Natural killer cell (primary cell): ENCODE results near the gene UROD. TPM values are rescaled to one million over a fixed set of nuclear protein-coding genes. Genes with fewer than 3 reads are reported as not detected.

Experiments
- ATAC-seq, 3 donors: fragments of 150-1000 bp in 2 of 3; fragments of 200-7000 bp in 1 of 3; cut with Tn5 transposase; 1 replicate in 1 of 3; 2 replicates in 2 of 3; pipeline ENCODE4 v1.10.0; 2021; ENCODE audit warnings: mild to moderate bottlenecking in 2 of 3, moderate library complexity in 2 of 3
- DNase-seq, 2 donors: peaks; one replicate each; pipeline versions ENCODE4 v3.0.0 to v3.0.0-alpha.2; 2013 to 2021; ENCODE audit warnings: mixed read lengths in 1 of 2
- H3K27ac ChIP-seq: one replicate; pipeline ENCODE4 v1.5.1; 2013; ENCODE audit warnings: mild to moderate bottlenecking, low read length
- H3K27me3 ChIP-seq: one replicate; pipeline ENCODE4 v1.6.1; 2013; ENCODE audit warnings: low read length; ENCODE audit not compliant: control insufficient read depth, insufficient read depth
- H3K36me3 ChIP-seq: one replicate; pipeline ENCODE4 v1.6.1; 2013; ENCODE audit warnings: low read length; ENCODE audit not compliant: control insufficient read depth, insufficient read depth
- H3K4me1 ChIP-seq: one replicate; pipeline ENCODE4 v1.6.1; 2013; ENCODE audit warnings: low read length; ENCODE audit not compliant: control insufficient read depth, insufficient read depth
- H3K4me3 ChIP-seq: one replicate; pipeline ENCODE4 v1.5.1; 2013; ENCODE audit warnings: low read length
- H3K9me3 ChIP-seq: one replicate; pipeline ENCODE4 v1.6.1; 2013; ENCODE audit warnings: low read length; ENCODE audit not compliant: control insufficient read depth, insufficient read depth
- H3K27ac Mint-ChIP-seq, 2 donors: one replicate each; pipeline ENCODE4 v1.8.0; 2022; ENCODE audit warnings: mild to moderate bottlenecking in 2 of 2, mixed read lengths in 2 of 2, moderate library complexity in 1 of 2
- H3K27me3 Mint-ChIP-seq, 2 donors: one replicate each; pipeline ENCODE4 v1.8.0; 2022; ENCODE audit warnings: low read depth in 2 of 2, mixed read lengths in 2 of 2
- H3K36me3 Mint-ChIP-seq: one replicate; pipeline ENCODE4 v1.8.0; 2022; ENCODE audit warnings: mixed read lengths
- H3K4me1 Mint-ChIP-seq, 2 donors: one replicate each; pipeline ENCODE4 v1.8.0; 2022; ENCODE audit warnings: mixed read lengths in 2 of 2
- H3K4me3 Mint-ChIP-seq: one replicate; pipeline ENCODE4 v1.8.0; 2022; ENCODE audit warnings: mild to moderate bottlenecking, moderate library complexity, mixed read lengths
- H3K9me3 Mint-ChIP-seq, 2 donors: one replicate each; pipeline ENCODE4 v1.8.0; 2022; ENCODE audit warnings: mixed read lengths in 2 of 2
- CTCF ChIP-seq: fragments of 200-600 bp; IDR thresholded peaks from one replicate; pipeline ENCODE4 v1.8.0; 2022; ENCODE audit warnings: antibody characterized with exemption
- WGBS: methylation state at CpG from one replicate; pipeline ENCODE4 v1.1.7; 2013; ENCODE audit warnings: missing lambda C conversion rate; ENCODE audit not compliant: insufficient coverage; 5-methylcytosine and 5-hydroxymethylcytosine counted together
- intact Hi-C: fragments of 100-400 bp; cut with micrococcal nuclease; formaldehyde crosslinking; loops from one replicate; pipeline ENCODE4 v1.14.2; 2022
- total RNA-seq, 4 donors: library from RNA; stranded (reverse); fragments of 120-200 nt in 1 of 4; gene quantifications; one replicate each; pipeline versions ENCODE4 v1.2.3 to v1.2.4, GENCODE V29; 2013 to 2022

Gene UROD
- 10 to 100 TPM; 54.5 to 65.4 (median 56.6) TPM for total RNA-seq
- 45.2 TPM for total RNA-seq (2013)

GRCh38 chr1:45011837-45012638 lies at the start of gene UROD:
UROD (plus strand) TSS chr1:45012254; CDS start chr1:45012266, 12 bp downstream.
- intact Hi-C loops = loop anchor here (1.0 to 5.0 kb wide), 5 partner anchors 26 to 488 kb away; partner anchors contain the start of genes CCDC163, EIF2B3, MMACHC and RNU5D-1
- H3K4me3 ChIP-seq = peak within 1 kb of the TSS; percentile 63
- H3K27ac ChIP-seq = peak within 1 kb of the TSS; percentile 76
- peaks cover 43 to 62% of the 10 kb centered on the region in 2 donors for H3K4me1 Mint-ChIP-seq
- WGBS = under 1% methylated on average over 21 of the region's 21 CpGs
- H3K9me3 ChIP-seq = no peaks in the 10 kb centered on the region
- H3K36me3 Mint-ChIP-seq = no peaks in the 10 kb centered on the region
- peak within 1 kb of the TSS; percentile 94 to 97 for H3K27ac Mint-ChIP-seq
- peak; percentile 85 to 93 (median 88) for ATAC-seq
- H3K27me3 Mint-ChIP-seq = no peaks in the 10 kb centered on the region
- no peaks in the 10 kb centered on the region for H3K27me3 ChIP-seq
- peak within 1 kb of the TSS; percentile 89 for H3K4me3 Mint-ChIP-seq
- H3K36me3 ChIP-seq = peaks cover 25% of the 10 kb centered on the region
- H3K4me1 ChIP-seq = peaks cover 39% of the 10 kb centered on the region
- no peak for TF ChIP-seq CTCF
- peak; percentile 82 to 96 for DNase-seq
- H3K9me3 Mint-ChIP-seq = no peaks in the 10 kb centered on the region

GRCh38 chr1:44962729-44963128 lies 49.3 kb upstream of the UROD start:
- intact Hi-C loops = no loop called here
- no peak overlapping the region for H3K4me3 Mint-ChIP-seq
- no peak for TF ChIP-seq CTCF

GRCh38 chr1:44964396-44964795 lies 47.7 kb upstream of the UROD start:
- Histone ChIP-seq H3K27ac (no peak overlapping the region), H3K4me1 (no peaks in the 10 kb centered on the region), H3K9me3 (no peaks in the 10 kb centered on the region), H3K36me3 (no peaks in the 10 kb centered on the region), H3K4me3 (no peak overlapping the region), H3K27me3 (no peaks in the 10 kb centered on the region)
- no peaks in the 10 kb centered on the region for H3K36me3 Mint-ChIP-seq
- no peak overlapping the region for H3K4me3 Mint-ChIP-seq
- no peak overlapping the region for H3K27ac Mint-ChIP-seq
- no peaks in the 10 kb centered on the region for H3K4me1 Mint-ChIP-seq
- H3K27me3 Mint-ChIP-seq = no peaks in the 10 kb centered on the region
- TF ChIP-seq CTCF = no peak
- DNase-seq (no peak), ATAC-seq (no peak)
- intact Hi-C loops = no loop called here
- no peaks in the 10 kb centered on the region for H3K9me3 Mint-ChIP-seq
- WGBS = no CpG with 5 or more reads among the region's 1 CpG

More at GRCh38 chr1:44962729-44963128, 49.3 kb upstream of the UROD start:
- H3K27me3 ChIP-seq = no peaks in the 10 kb centered on the region
- no peak for DNase-seq
- no peaks in the 10 kb centered on the region for H3K27me3 Mint-ChIP-seq
- H3K36me3 ChIP-seq = peaks cover 3% of the 10 kb centered on the region
- no peaks in the 10 kb centered on the region for H3K9me3 ChIP-seq
- no peak overlapping the region for H3K27ac ChIP-seq
- no peaks in the 10 kb centered on the region for H3K4me1 ChIP-seq
- no peak for ATAC-seq
- H3K9me3 Mint-ChIP-seq = no peaks in the 10 kb centered on the region
- H3K27ac Mint-ChIP-seq = no peak overlapping the region
- 96% methylated on average over 3 of the region's 3 CpGs for WGBS
- H3K36me3 Mint-ChIP-seq = no peaks in the 10 kb centered on the region
- H3K4me3 ChIP-seq = no peak overlapping the region
- no peaks in the 10 kb centered on the region for H3K4me1 Mint-ChIP-seq
